IPS-15b (cell line): ENCODE results near the gene LYST.
"Not testable (repeated sequence)": the region's sequence is repeated elsewhere in the genome, so short reads cannot be mapped to it uniquely, and the experiment has no call there.

ENCODE experiments used
- H3K27me3 ChIP-seq: one replicate; pipeline ENCODE4 v1.6.1; 2013; ENCODE audit warnings: low read length; ENCODE audit not compliant: control insufficient read depth, insufficient read depth
- H3K36me3 ChIP-seq: one replicate; pipeline ENCODE4 v1.6.1; 2013; ENCODE audit warnings: low read length; ENCODE audit not compliant: control insufficient read depth, insufficient read depth
- H3K4me1 ChIP-seq: one replicate; pipeline ENCODE4 v1.6.1; 2013; ENCODE audit warnings: mild to moderate bottlenecking, low read length; ENCODE audit not compliant: control insufficient read depth, insufficient read depth
- H3K4me3 ChIP-seq: one replicate; pipeline ENCODE4 v1.5.1; 2013; ENCODE audit warnings: low read depth, low read length
- H3K9ac ChIP-seq: one replicate; pipeline ENCODE4 v1.6.1; 2013; ENCODE audit warnings: low read depth, mild to moderate bottlenecking, low read length
- H3K9me3 ChIP-seq: one replicate; pipeline ENCODE4 v1.6.1; 2013; ENCODE audit warnings: mild to moderate bottlenecking, low read length; ENCODE audit not compliant: control insufficient read depth, insufficient read depth

Gene LYST

GRCh38 chr1:235851939-235852338, 14.8 kb downstream of the LYST start:
- H3K9me3 ChIP-seq: no peaks in the 10 kb centered on the region
- no peaks in the 10 kb centered on the region for H3K27me3 ChIP-seq
- H3K36me3 ChIP-seq: no peaks in the 10 kb centered on the region
- no peak overlapping the region for H3K4me3 ChIP-seq
- H3K9ac ChIP-seq: no peak overlapping the region
- no peaks in the 10 kb centered on the region for H3K4me1 ChIP-seq

- not testable (repeated sequence) for H3K27me3 ChIP-seq, H3K4me1 ChIP-seq, H3K9me3 ChIP-seq, H3K36me3 ChIP-seq, H3K9ac ChIP-seq, H3K4me3 ChIP-seq
Observed at GRCh38 chr1:235848251-235848650, 18.5 kb downstream of the LYST start.

GRCh38 chr1:235845656-235846107, 21.0 kb downstream of the LYST start:
- not testable (repeated sequence) for H3K36me3 ChIP-seq, H3K4me1 ChIP-seq, H3K27me3 ChIP-seq, H3K9me3 ChIP-seq, H3K4me3 ChIP-seq
- peak overlapping the region; percentile 5 for H3K9ac ChIP-seq

- Histone ChIP-seq H3K9me3 (no peaks in the 10 kb centered on the region), H3K27me3 (no peaks in the 10 kb centered on the region), H3K4me1 (no peaks in the 10 kb centered on the region), H3K4me3 (no peak overlapping the region), H3K9ac (no peak overlapping the region), H3K36me3 (no peaks in the 10 kb centered on the region)
Observed at GRCh38 chr1:235844776-235845175, 21.9 kb downstream of the LYST start.

GRCh38 chr1:235843461-235843961, 23.2 kb downstream of the LYST start:
- Histone ChIP-seq H3K9ac (no peak overlapping the region), H3K4me3 (no peak overlapping the region), H3K9me3 (no peaks in the 10 kb centered on the region), H3K36me3 (no peaks in the 10 kb centered on the region), H3K27me3 (no peaks in the 10 kb centered on the region), H3K4me1 (no peaks in the 10 kb centered on the region)

GRCh38 chr1:235841938-235842545, 24.7 kb downstream of the LYST start:
- no peaks in the 10 kb centered on the region for H3K9me3 ChIP-seq
- H3K27me3 ChIP-seq: no peaks in the 10 kb centered on the region
- H3K4me3 ChIP-seq: no peak overlapping the region
- H3K36me3 ChIP-seq: no peaks in the 10 kb centered on the region
- no peak overlapping the region for H3K9ac ChIP-seq
- H3K4me1 ChIP-seq: no peaks in the 10 kb centered on the region

GRCh38 chr1:235838021-235838420, 28.7 kb downstream of the LYST start:
- no peak overlapping the region for H3K9ac ChIP-seq
- no peaks in the 10 kb centered on the region for H3K4me1 ChIP-seq
- H3K9me3 ChIP-seq: no peaks in the 10 kb centered on the region
- H3K4me3 ChIP-seq: no peak overlapping the region
- no peaks in the 10 kb centered on the region for H3K27me3 ChIP-seq
- no peaks in the 10 kb centered on the region for H3K36me3 ChIP-seq

- Histone ChIP-seq H3K9ac (no peak overlapping the region), H3K36me3 (no peaks in the 10 kb centered on the region), H3K27me3 (no peaks in the 10 kb centered on the region), H3K4me1 (no peaks in the 10 kb centered on the region), H3K4me3 (no peak overlapping the region), H3K9me3 (no peaks in the 10 kb centered on the region)
Observed at GRCh38 chr1:235835226-235835625, 31.5 kb downstream of the LYST start.

GRCh38 chr1:235834620-235835019, 32.1 kb downstream of the LYST start:
- H3K36me3 ChIP-seq: no peaks in the 10 kb centered on the region
- no peaks in the 10 kb centered on the region for H3K4me1 ChIP-seq
- H3K27me3 ChIP-seq: no peaks in the 10 kb centered on the region
- H3K9ac ChIP-seq: no peak overlapping the region
- no peaks in the 10 kb centered on the region for H3K9me3 ChIP-seq
- no peak overlapping the region for H3K4me3 ChIP-seq

- no peaks in the 10 kb centered on the region for H3K36me3 ChIP-seq
- H3K27me3 ChIP-seq: no peaks in the 10 kb centered on the region
- no peak overlapping the region for H3K4me3 ChIP-seq
- no peaks in the 10 kb centered on the region for H3K9me3 ChIP-seq
- no peaks in the 10 kb centered on the region for H3K4me1 ChIP-seq
- no peak overlapping the region for H3K9ac ChIP-seq
Observed at GRCh38 chr1:235832011-235832410, 34.7 kb downstream of the LYST start.

- H3K27me3 ChIP-seq: no peaks in the 10 kb centered on the region
- H3K36me3 ChIP-seq: no peaks in the 10 kb centered on the region
- no peaks in the 10 kb centered on the region for H3K4me1 ChIP-seq
- no peaks in the 10 kb centered on the region for H3K9me3 ChIP-seq
- H3K9ac ChIP-seq: no peak overlapping the region
- H3K4me3 ChIP-seq: no peak overlapping the region
Observed at GRCh38 chr1:235831148-235831547, 35.6 kb downstream of the LYST start.

- no peak overlapping the region for H3K4me3 ChIP-seq
- H3K9ac ChIP-seq: no peak overlapping the region
- no peaks in the 10 kb centered on the region for H3K36me3 ChIP-seq
- H3K27me3 ChIP-seq: no peaks in the 10 kb centered on the region
- no peaks in the 10 kb centered on the region for H3K4me1 ChIP-seq
- no peaks in the 10 kb centered on the region for H3K9me3 ChIP-seq
Observed at GRCh38 chr1:235826102-235826854, 40.4 kb downstream of the LYST start.
